HG03439 (cell line): ENCODE measurements around the gene RAB3C.
"Not testable (repeated sequence)": the region's sequence is repeated elsewhere in the genome, so short reads cannot be mapped to it uniquely, and the experiment has no call there.

Experiments used
- ATAC-seq: cut with Tn5 transposase; IDR thresholded peaks from one replicate; pipeline ENCODE4 v1.9.1; 2021; ENCODE audit warnings: mild to moderate bottlenecking, moderate library complexity; ENCODE audit not compliant: unreplicated experiment

Gene RAB3C

GRCh38 chr5:58600613-58601012 lies 17.7 kb downstream of the RAB3C start:
- ATAC-seq: not testable (repeated sequence)

- ATAC-seq: not testable (repeated sequence)
Observed at GRCh38 chr5:58602889-58603288, 20.0 kb downstream of the RAB3C start.

- no peak for ATAC-seq
Observed at GRCh38 chr5:58606064-58606463, 23.2 kb downstream of the RAB3C start.

GRCh38 chr5:58615972-58616371 lies 33.1 kb downstream of the RAB3C start:
- no peak for ATAC-seq

- no peak for ATAC-seq
Observed at GRCh38 chr5:58617241-58617640, 34.4 kb downstream of the RAB3C start.

- no peak for ATAC-seq
Observed at GRCh38 chr5:58620336-58620735, 37.5 kb downstream of the RAB3C start.

- ATAC-seq: no peak
Observed at GRCh38 chr5:58622936-58623871, 40.3 kb downstream of the RAB3C start.

- no peak for ATAC-seq
Observed at GRCh38 chr5:58628626-58629025, 45.8 kb downstream of the RAB3C start.

GRCh38 chr5:58629271-58630159 lies 46.6 kb downstream of the RAB3C start:
- ATAC-seq: no peak

GRCh38 chr5:58631895-58632294 lies 49.0 kb downstream of the RAB3C start:
- ATAC-seq: no peak

- ATAC-seq: no peak
Observed at GRCh38 chr5:58635416-58635815, 52.5 kb downstream of the RAB3C start.

GRCh38 chr5:58640011-58640410 lies 57.1 kb downstream of the RAB3C start:
- ATAC-seq: no peak

- ATAC-seq: no peak
Observed at GRCh38 chr5:58641533-58641932, 58.7 kb downstream of the RAB3C start.

GRCh38 chr5:58648846-58649245 lies 66.0 kb downstream of the RAB3C start:
- ATAC-seq: no peak

- ATAC-seq: no peak
Observed at GRCh38 chr5:58649716-58650115, 66.8 kb downstream of the RAB3C start.

- ATAC-seq: no peak
Observed at GRCh38 chr5:58653521-58653920, 70.6 kb downstream of the RAB3C start.

GRCh38 chr5:58666141-58666540 lies 83.3 kb downstream of the RAB3C start:
- no peak for ATAC-seq

- no peak for ATAC-seq
Observed at GRCh38 chr5:58666598-58667581, 84.0 kb downstream of the RAB3C start.

- no peak for ATAC-seq
Observed at GRCh38 chr5:58670582-58670981, 87.7 kb downstream of the RAB3C start.

- ATAC-seq: no peak
Observed at GRCh38 chr5:58671155-58671554, 88.3 kb downstream of the RAB3C start.
